Gastrocnemius medialis (tissue), 4 donors: ENCODE results near the gene ARSG.

Source experiments
- POLR2A ChIP-seq, 2 donors: fragments of 450-650 bp; IDR thresholded peaks; one replicate each; pipeline ENCODE4 v1.6.1; 2017; ENCODE audit warnings: antibody characterized with exemption in 2 of 2, mild to moderate bottlenecking in 2 of 2, moderate library complexity in 2 of 2
- TF ChIP-seq, protein P1 (sequence below), 5 experiments: fragments of 450-650 bp in 3 of 5; fragments of 200-600 bp in 2 of 5; sonication (generic) in 2 of 5; IDR thresholded peaks in 4 of 5; conservative IDR thresholded peaks in 1 of 5; 1 replicate in 4 of 5; 2 replicates in 1 of 5; pipeline ENCODE4 v1.5.1; 2016 to 2019; ENCODE audit warnings: antibody characterized with exemption in 5 of 5, mild to moderate bottlenecking in 3 of 5, moderate library complexity in 3 of 5

GRCh38 chr17:68418876-68419275 lies 127.6 kb downstream of the ARSG start:
- TF ChIP-seq, protein P1, sequence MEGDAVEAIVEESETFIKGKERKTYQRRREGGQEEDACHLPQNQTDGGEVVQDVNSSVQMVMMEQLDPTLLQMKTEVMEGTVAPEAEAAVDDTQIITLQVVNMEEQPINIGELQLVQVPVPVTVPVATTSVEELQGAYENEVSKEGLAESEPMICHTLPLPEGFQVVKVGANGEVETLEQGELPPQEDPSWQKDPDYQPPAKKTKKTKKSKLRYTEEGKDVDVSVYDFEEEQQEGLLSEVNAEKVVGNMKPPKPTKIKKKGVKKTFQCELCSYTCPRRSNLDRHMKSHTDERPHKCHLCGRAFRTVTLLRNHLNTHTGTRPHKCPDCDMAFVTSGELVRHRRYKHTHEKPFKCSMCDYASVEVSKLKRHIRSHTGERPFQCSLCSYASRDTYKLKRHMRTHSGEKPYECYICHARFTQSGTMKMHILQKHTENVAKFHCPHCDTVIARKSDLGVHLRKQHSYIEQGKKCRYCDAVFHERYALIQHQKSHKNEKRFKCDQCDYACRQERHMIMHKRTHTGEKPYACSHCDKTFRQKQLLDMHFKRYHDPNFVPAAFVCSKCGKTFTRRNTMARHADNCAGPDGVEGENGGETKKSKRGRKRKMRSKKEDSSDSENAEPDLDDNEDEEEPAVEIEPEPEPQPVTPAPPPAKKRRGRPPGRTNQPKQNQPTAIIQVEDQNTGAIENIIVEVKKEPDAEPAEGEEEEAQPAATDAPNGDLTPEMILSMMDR (IDR thresholded peaks at IDR 0.05 in 4 of 5, conservative IDR thresholded peaks at IDR 0.05 in 1 of 5), result no peak
- TF ChIP-seq POLR2A (IDR thresholded peaks at IDR 0.05), result no peak
